ENCODE results near the gene EIPR1. TPM values are rescaled to one million over a fixed set of nuclear protein-coding genes. Genes with fewer than 3 reads are reported as not detected.

Gene EIPR1
- total and polyA plus RNA-seq, 2 experiments from 2014 or later = 17.4 to 46.3 TPM

- TF ChIP-seq REST (IDR thresholded peaks at IDR 0.05; ENCODE audit: unreplicated experiment) (no peak), STAT1 (IDR thresholded peaks at IDR 0.05; ENCODE audit: unreplicated experiment) (no peak), NANOG (IDR thresholded peaks at IDR 0.05; ENCODE audit: borderline replicate concordance) (no peak), POLR2AphosphoS5 (IDR thresholded peaks at IDR 0.05; ENCODE audit: low read depth) (no peak), CREB1 (CRISPR knock-in tag; IDR thresholded peaks at IDR 0.05; ENCODE audit: low read depth) (no peak), EZH2phosphoT487 (IDR thresholded peaks at IDR 0.05; ENCODE audit: unreplicated experiment) (no peak), EZH2 (IDR thresholded peaks at IDR 0.05; ENCODE audit: low read depth, unreplicated experiment) (no peak), ETS1 (IDR thresholded peaks at IDR 0.05) (no peak)
Observed at GRCh38 chr2:3411103-3411502, 33.5 kb upstream of the EIPR1 start (continued).

- no peak for DNase-seq (ENCODE audit: low spot score)
- H3K27me3 Mint-ChIP-seq (ENCODE audit: insufficient read depth, low read depth, poor library complexity) = peaks cover 3% of the 10 kb centered on the region
- no peaks in the 10 kb centered on the region for H3K9me3 Mint-ChIP-seq
- peaks cover 12% of the 10 kb centered on the region for H3K36me3 Mint-ChIP-seq (ENCODE audit: low read depth)
- H3K27ac Mint-ChIP-seq = no peak overlapping the region
- no peaks in the 10 kb centered on the region for H3K9me2 ChIP-seq (ENCODE audit: insufficient read depth)
- no peaks in the 10 kb centered on the region for H3K4me1 Mint-ChIP-seq
- H3K4me2 ChIP-seq = no peak overlapping the region
- H3K36me3 ChIP-seq (ENCODE audit: insufficient read depth) = peaks cover 3% of the 10 kb centered on the region; the same call in 1 of the 2 replicates
- no peak overlapping the region for H3K4me3 ChIP-seq
- H3F3A ChIP-seq (replicated peaks; ENCODE audit: low read depth) = no peaks in the 10 kb centered on the region
- H3K27ac ChIP-seq (ENCODE audit: low read depth) = no peak overlapping the region
- H3K27me3 ChIP-seq (ENCODE audit: insufficient read depth) = no peaks in the 10 kb centered on the region
- H3K79me2 ChIP-seq (replicated peaks; ENCODE audit: insufficient read depth) = no peaks in the 10 kb centered on the region
- ATAC-seq = no peak
- H3K4me1 ChIP-seq (ENCODE audit: insufficient read depth) = no peaks in the 10 kb centered on the region
- no peak overlapping the region for H2AFZ ChIP-seq
- peaks cover 8% of the 10 kb centered on the region for H4K20me1 ChIP-seq (replicated peaks; ENCODE audit: insufficient read depth)
- no peak overlapping the region for H3K4me3 Mint-ChIP-seq
- no peak for TF ChIP-seq JUNB (IDR thresholded peaks at IDR 0.05; ENCODE audit: unreplicated experiment)
- no peak for TF ChIP-seq CTCF (conservative IDR thresholded peaks at IDR 0.05; ENCODE audit: low read depth in 2 of 2)
- no peak for TF ChIP-seq POLR2AphosphoS5 (IDR thresholded peaks at IDR 0.05; ENCODE audit: low read depth)
- no peak for TF ChIP-seq ZNF462 (CRISPR knock-in tag; IDR thresholded peaks at IDR 0.05)
- TF ChIP-seq NANOG (IDR thresholded peaks at IDR 0.05; ENCODE audit: borderline replicate concordance) = no peak
- TF ChIP-seq ZNF114 (CRISPR knock-in tag; IDR thresholded peaks at IDR 0.05) = no peak
- TF ChIP-seq EZH2 (IDR thresholded peaks at IDR 0.05; ENCODE audit: low read depth, unreplicated experiment) = no peak
- TF ChIP-seq CREB1 (CRISPR knock-in tag; IDR thresholded peaks at IDR 0.05; ENCODE audit: low read depth) = no peak
Observed at GRCh38 chr2:3409627-3410170, 32.1 kb upstream of the EIPR1 start.
